Body of pancreas (tissue), 4 donors: ENCODE data around the gene ZNF574.

ENCODE experiments used
- POLR2A ChIP-seq, 3 donors: fragments of 450-650 bp; IDR thresholded peaks; one replicate each; pipeline ENCODE4 v1.6.1; 2016; ENCODE audit warnings: antibody characterized with exemption in 3 of 3, mild to moderate bottlenecking in 2 of 3
- TF ChIP-seq, protein P1 (sequence below), 7 experiments: fragments of 450-650 bp in 4 of 7; fragments of 200-600 bp in 3 of 7; sonication (generic) in 3 of 7; IDR thresholded peaks; one replicate each; pipeline ENCODE4 v1.5.1; 2016 to 2019; ENCODE audit warnings: antibody characterized with exemption in 7 of 7

GRCh38 chr19:42051166-42052115 lies 24.5 kb upstream of the ZNF574 start:
- TF ChIP-seq, protein P1, sequence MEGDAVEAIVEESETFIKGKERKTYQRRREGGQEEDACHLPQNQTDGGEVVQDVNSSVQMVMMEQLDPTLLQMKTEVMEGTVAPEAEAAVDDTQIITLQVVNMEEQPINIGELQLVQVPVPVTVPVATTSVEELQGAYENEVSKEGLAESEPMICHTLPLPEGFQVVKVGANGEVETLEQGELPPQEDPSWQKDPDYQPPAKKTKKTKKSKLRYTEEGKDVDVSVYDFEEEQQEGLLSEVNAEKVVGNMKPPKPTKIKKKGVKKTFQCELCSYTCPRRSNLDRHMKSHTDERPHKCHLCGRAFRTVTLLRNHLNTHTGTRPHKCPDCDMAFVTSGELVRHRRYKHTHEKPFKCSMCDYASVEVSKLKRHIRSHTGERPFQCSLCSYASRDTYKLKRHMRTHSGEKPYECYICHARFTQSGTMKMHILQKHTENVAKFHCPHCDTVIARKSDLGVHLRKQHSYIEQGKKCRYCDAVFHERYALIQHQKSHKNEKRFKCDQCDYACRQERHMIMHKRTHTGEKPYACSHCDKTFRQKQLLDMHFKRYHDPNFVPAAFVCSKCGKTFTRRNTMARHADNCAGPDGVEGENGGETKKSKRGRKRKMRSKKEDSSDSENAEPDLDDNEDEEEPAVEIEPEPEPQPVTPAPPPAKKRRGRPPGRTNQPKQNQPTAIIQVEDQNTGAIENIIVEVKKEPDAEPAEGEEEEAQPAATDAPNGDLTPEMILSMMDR (IDR thresholded peaks at IDR 0.05) = no peak
- TF ChIP-seq POLR2A (IDR thresholded peaks at IDR 0.05) = no peak
